DND-41 (cell line): ENCODE measurements around the gene APC2.

Experiments
- ATAC-seq: fragments of 200-7000 bp; cut with Tn5 transposase; 3 replicates; pipeline ENCODE4 v1.9.1; 2021; ENCODE audit warnings: low read depth; ENCODE audit not compliant: insufficient read depth
- DNase-seq: peaks from one replicate; pipeline ENCODE4 v3.0.0-alpha.2; 2020
- H2AFZ ChIP-seq: 2 replicates; pipeline ENCODE4 v1.6.0; 2012; ENCODE audit warnings: low read depth, low read length
- H3K27ac ChIP-seq: 2 replicates; pipeline ENCODE4 v1.5.1; 2012; ENCODE audit warnings: low read length, inconsistent platforms
- H3K27me3 ChIP-seq: fragments of 200-600 bp; sonication (generic); 2 replicates; pipeline ENCODE4 v1.6.0; 2012; ENCODE audit warnings: low read length, mild to moderate bottlenecking, inconsistent platforms; ENCODE audit not compliant: insufficient read depth, poor library complexity
- H3K36me3 ChIP-seq: 2 replicates; pipeline ENCODE4 v1.5.1; 2012; ENCODE audit warnings: low read length, inconsistent platforms; ENCODE audit not compliant: insufficient read depth
- H3K4me1 ChIP-seq: 2 replicates; pipeline ENCODE4 v1.5.1; 2012; ENCODE audit warnings: mild to moderate bottlenecking, low read length; ENCODE audit not compliant: insufficient read depth
- H3K4me2 ChIP-seq: 2 replicates; pipeline ENCODE4 v1.6.0; 2012; ENCODE audit warnings: mild to moderate bottlenecking, moderate library complexity, low read length, inconsistent platforms; ENCODE audit not compliant: insufficient read depth
- H3K4me3 ChIP-seq, 2 experiments: fragments of 200-600 bp in 1 of 2; shearing (Covaris generic) in 1 of 2; 2 replicates each; pipeline ENCODE4 v1.5.1; 2012 to 2016; ENCODE audit warnings: inconsistent platforms in 2 of 2, low read length in 2 of 2, mild to moderate bottlenecking in 2 of 2, low read depth in 1 of 2, moderate library complexity in 1 of 2
- H3K79me2 ChIP-seq: 2 replicates; pipeline ENCODE4 v1.6.0; 2012; ENCODE audit warnings: low read length, inconsistent platforms; ENCODE audit not compliant: insufficient read depth
- H3K9ac ChIP-seq: 2 replicates; pipeline ENCODE4 v1.6.0; 2012; ENCODE audit warnings: low read depth, mild to moderate bottlenecking, inconsistent platforms, low read length, moderate library complexity
- H3K9me3 ChIP-seq: 2 replicates; pipeline ENCODE4 v1.5.1; 2012; ENCODE audit warnings: low read length, moderate library complexity, mild to moderate bottlenecking, inconsistent platforms; ENCODE audit not compliant: insufficient read depth, severe bottlenecking
- H4K20me1 ChIP-seq: 2 replicates; pipeline ENCODE4 v1.6.0; 2012; ENCODE audit warnings: low read length; ENCODE audit not compliant: insufficient read depth
- EZH2 ChIP-seq: IDR thresholded peaks from 3 replicates; pipeline ENCODE4 v1.6.1; 2012; ENCODE audit warnings: borderline replicate concordance, low read depth, mild to moderate bottlenecking, moderate library complexity, low read length, inconsistent platforms; ENCODE audit not compliant: severe bottlenecking
- TF ChIP-seq, protein P1 (sequence below): IDR thresholded peaks from 2 replicates; pipeline ENCODE4 v1.5.1; 2012; ENCODE audit warnings: borderline replicate concordance, low read length, moderate library complexity, mild to moderate bottlenecking; ENCODE audit not compliant: poor library complexity, severe bottlenecking; ENCODE audit errors: extremely low read depth

Gene APC2

DNA sequence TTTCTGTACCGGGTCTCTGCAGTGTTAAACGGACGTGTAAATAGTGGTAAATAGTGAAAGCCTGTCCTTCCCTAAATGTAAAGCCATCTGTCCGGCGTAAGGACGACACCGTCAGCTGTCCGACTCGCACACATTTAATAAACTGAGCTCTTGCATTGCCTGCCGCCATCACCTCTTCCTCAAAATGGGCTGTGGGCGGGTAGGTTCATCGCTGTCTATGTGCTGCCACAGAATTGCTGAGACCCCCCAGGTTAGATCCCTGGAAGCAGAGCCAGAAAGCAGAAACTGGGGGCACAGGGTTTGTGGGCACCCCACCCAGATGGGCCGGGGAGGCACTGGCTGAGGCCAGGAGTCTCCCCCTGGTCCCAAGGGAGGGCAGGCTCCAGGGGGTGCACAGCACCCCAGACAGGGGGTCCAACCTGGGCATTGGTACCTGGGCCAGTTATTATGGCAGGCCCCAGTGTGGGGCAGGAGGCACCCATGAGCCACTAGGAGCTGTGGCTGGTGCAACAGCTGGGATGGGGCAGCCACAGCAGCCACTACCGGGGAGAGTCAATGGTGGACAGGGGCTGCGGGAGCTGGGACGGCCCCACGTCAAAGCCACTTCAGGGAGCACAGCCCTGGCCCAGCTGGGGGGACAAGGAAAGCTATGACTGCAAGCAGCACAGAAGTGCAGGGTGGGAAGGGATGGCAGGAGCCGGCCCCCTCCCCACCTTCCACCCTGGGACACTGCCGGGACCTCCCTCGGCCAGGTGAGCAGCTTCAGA, 23.3 kb downstream of the APC2 start:
- H3K4me2 ChIP-seq, result no peak overlapping the region
- peaks cover 24% of the 10 kb centered on the region for H3K36me3 ChIP-seq
- H3K4me3 ChIP-seq, result no peak overlapping the region
- H3K27ac ChIP-seq, result no peak overlapping the region
- no peak for TF ChIP-seq EZH2
- TF ChIP-seq, protein P1, sequence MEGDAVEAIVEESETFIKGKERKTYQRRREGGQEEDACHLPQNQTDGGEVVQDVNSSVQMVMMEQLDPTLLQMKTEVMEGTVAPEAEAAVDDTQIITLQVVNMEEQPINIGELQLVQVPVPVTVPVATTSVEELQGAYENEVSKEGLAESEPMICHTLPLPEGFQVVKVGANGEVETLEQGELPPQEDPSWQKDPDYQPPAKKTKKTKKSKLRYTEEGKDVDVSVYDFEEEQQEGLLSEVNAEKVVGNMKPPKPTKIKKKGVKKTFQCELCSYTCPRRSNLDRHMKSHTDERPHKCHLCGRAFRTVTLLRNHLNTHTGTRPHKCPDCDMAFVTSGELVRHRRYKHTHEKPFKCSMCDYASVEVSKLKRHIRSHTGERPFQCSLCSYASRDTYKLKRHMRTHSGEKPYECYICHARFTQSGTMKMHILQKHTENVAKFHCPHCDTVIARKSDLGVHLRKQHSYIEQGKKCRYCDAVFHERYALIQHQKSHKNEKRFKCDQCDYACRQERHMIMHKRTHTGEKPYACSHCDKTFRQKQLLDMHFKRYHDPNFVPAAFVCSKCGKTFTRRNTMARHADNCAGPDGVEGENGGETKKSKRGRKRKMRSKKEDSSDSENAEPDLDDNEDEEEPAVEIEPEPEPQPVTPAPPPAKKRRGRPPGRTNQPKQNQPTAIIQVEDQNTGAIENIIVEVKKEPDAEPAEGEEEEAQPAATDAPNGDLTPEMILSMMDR, result no peak
- no peaks in the 10 kb centered on the region for H3K9me3 ChIP-seq
- no peak overlapping the region for H3K9ac ChIP-seq
- peaks cover 37% of the 10 kb centered on the region for H3K79me2 ChIP-seq
- H2AFZ ChIP-seq, result no peak overlapping the region
- peaks cover 79% of the 10 kb centered on the region for H4K20me1 ChIP-seq
- DNase-seq (no peak), ATAC-seq (no peak)
- peaks cover 41% of the 10 kb centered on the region for H3K4me1 ChIP-seq
- no peaks in the 10 kb centered on the region for H3K27me3 ChIP-seq

DNA sequence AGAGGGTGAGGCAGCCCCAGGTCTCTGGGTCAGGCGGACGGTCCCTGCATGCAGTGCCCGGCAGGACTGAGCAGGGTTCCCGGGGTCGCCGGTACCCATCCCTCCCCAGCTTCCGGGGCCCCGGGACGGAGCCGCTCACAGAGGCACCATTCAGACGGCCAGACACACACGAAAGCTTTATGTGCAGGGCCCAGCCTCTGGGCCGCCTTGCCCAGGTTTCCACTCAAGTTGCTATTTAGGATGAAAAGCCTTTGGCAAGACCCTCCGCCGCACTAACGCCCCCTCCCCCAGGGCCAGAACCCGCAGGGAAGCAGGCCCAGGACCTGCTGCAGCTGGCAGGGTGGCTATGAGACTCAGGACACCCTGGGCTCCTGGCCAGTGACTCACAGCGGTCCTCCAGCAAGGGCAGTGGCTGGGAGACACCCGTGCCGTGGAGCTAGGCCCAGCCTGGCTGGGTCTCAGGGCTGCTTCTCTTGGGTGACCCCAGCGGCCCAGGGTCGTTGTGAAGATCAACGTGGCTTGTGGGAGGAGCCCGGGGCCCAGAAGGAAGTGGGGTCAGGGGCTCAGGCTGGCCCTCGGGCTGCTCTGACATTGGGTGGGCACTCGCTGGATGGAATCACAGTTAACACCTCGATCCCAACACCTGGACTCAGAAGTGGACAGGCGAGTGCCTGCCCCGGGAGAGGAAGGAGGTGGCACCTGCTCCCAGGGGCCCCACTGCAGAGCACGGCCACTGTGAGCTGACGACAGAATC, 24.3 kb downstream of the APC2 start:
- Histone ChIP-seq H2AFZ (no peak overlapping the region), H3K36me3 (peaks cover 24% of the 10 kb centered on the region), H3K4me1 (peaks cover 45% of the 10 kb centered on the region), H3K79me2 (peaks cover 45% of the 10 kb centered on the region), H3K4me3 (no peak overlapping the region), H3K27me3 (no peaks in the 10 kb centered on the region), H3K9ac (no peak overlapping the region), H3K4me2 (no peak overlapping the region), H3K27ac (no peak overlapping the region), H3K9me3 (no peaks in the 10 kb centered on the region), H4K20me1 (peaks cover 82% of the 10 kb centered on the region)
- TF ChIP-seq EZH2, result no peak
- TF ChIP-seq, protein P1, result no peak
- ATAC-seq (no peak), DNase-seq (no peak)

DNA sequence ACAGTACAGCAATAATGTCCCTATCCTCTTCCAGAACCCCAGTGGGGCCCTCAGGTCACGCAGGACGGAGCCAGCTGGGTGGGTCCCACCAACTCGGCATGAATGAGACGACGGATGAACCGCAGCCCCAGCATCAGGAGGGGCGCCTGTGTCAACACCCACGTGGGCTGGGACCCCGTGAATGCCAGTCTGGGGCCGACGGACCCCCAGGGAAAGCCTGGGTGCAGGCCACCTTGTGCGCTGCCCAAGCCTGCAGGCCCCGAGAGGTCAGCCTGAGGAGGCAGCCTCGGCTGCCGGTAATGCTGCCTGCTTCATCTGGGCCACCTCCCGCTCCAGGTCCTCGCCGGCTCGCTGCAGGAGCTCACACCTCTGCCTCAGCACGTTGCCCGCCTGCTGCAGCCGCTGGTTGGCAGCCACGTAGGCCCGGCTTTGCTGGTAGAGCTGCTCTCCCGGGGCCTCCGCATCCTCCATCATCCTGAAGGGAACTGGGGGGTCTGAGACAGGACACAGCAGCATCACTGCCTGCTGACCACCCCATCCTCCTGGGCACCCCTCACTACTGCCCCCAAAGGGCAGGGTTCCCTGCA, 24.9 kb downstream of the APC2 start:
- TF ChIP-seq EZH2, result no peak
- TF ChIP-seq, protein P1, result no peak
- H3K27ac ChIP-seq, result no peak overlapping the region
- no peaks in the 10 kb centered on the region for H3K9me3 ChIP-seq
- DNase-seq (no peak), ATAC-seq (no peak)
- no peak overlapping the region for H3K4me3 ChIP-seq
- peaks cover 24% of the 10 kb centered on the region for H3K36me3 ChIP-seq
- peaks cover 80% of the 10 kb centered on the region for H4K20me1 ChIP-seq
- H3K4me1 ChIP-seq, result peaks cover 51% of the 10 kb centered on the region
- no peaks in the 10 kb centered on the region for H3K27me3 ChIP-seq
- H3K4me2 ChIP-seq, result no peak overlapping the region
- H2AFZ ChIP-seq, result no peak overlapping the region
- H3K79me2 ChIP-seq, result peaks cover 45% of the 10 kb centered on the region
- no peak overlapping the region for H3K9ac ChIP-seq
